RWPE2 (cell line): Measurements from ENCODE around the gene CACNA2D3.

Experiments
- ATAC-seq: fragments of 200-7000 bp; cut with Tn5 transposase; 3 replicates; pipeline ENCODE4 v1.9.1; 2021; ENCODE audit warnings: low read depth
- DNase-seq: peaks from one replicate; pipeline ENCODE4 v3.0.0-alpha.2; 2020; ENCODE audit warnings: low spot score
- H3K27ac ChIP-seq: fragments of 450-650 bp; 2 replicates; pipeline ENCODE4 v1.5.1; 2017; ENCODE audit warnings: mild to moderate bottlenecking; ENCODE audit not compliant: poor library complexity, severe bottlenecking
- H3K27me3 ChIP-seq: fragments of 250-450 bp; sonication (Bioruptor Pico); 2 replicates; pipeline ENCODE4 v1.5.1; 2021; ENCODE audit warnings: mild to moderate bottlenecking, moderate library complexity; ENCODE audit not compliant: insufficient read depth, poor library complexity, severe bottlenecking
- H3K36me3 ChIP-seq: fragments of 250-450 bp; sonication (Bioruptor Pico); 2 replicates; pipeline ENCODE4 v1.5.1; 2020; ENCODE audit warnings: low read depth, mild to moderate bottlenecking, moderate library complexity
- H3K4me1 ChIP-seq: fragments of 250-450 bp; sonication (Bioruptor Pico); 2 replicates; pipeline ENCODE4 v1.5.1; 2021; ENCODE audit warnings: mild to moderate bottlenecking, moderate library complexity; ENCODE audit not compliant: insufficient read depth, poor library complexity, severe bottlenecking
- H3K4me3 ChIP-seq: fragments of 250-450 bp; sonication (Bioruptor Pico); 2 replicates; pipeline ENCODE4 v1.5.1; 2021; ENCODE audit warnings: mild to moderate bottlenecking, moderate library complexity; ENCODE audit not compliant: severe bottlenecking
- H3K9me3 ChIP-seq: fragments of 250-450 bp; sonication (Bioruptor Pico); 2 replicates; pipeline ENCODE4 v1.5.1; 2021; ENCODE audit warnings: mild to moderate bottlenecking, moderate library complexity; ENCODE audit not compliant: severe bottlenecking
- CTCF ChIP-seq: fragments of 450-650 bp; IDR thresholded peaks from one replicate; pipeline ENCODE4 v1.5.1; 2017; ENCODE audit warnings: mild to moderate bottlenecking, moderate library complexity; ENCODE audit not compliant: poor library complexity, severe bottlenecking

The CACNA2D3 gene

GRCh38 chr3:54437271-54437670 is 314.9 kb downstream of the CACNA2D3 start:
- no peak for TF ChIP-seq CTCF
- ATAC-seq (no peak), DNase-seq (no peak)
- H3K4me1 ChIP-seq: no peaks in the 10 kb centered on the region
- no peak overlapping the region for H3K4me3 ChIP-seq
- no peaks in the 10 kb centered on the region for H3K9me3 ChIP-seq
- H3K27me3 ChIP-seq: no peaks in the 10 kb centered on the region
- no peak overlapping the region for H3K27ac ChIP-seq
- H3K36me3 ChIP-seq: no peaks in the 10 kb centered on the region

- H3K27ac ChIP-seq: no peak overlapping the region
- DNase-seq (no peak), ATAC-seq (no peak)
- no peaks in the 10 kb centered on the region for H3K4me1 ChIP-seq
- peaks cover 2% of the 10 kb centered on the region for H3K27me3 ChIP-seq
- no peaks in the 10 kb centered on the region for H3K9me3 ChIP-seq
- H3K36me3 ChIP-seq: no peaks in the 10 kb centered on the region
- TF ChIP-seq CTCF: no peak
- H3K4me3 ChIP-seq: no peak overlapping the region
Observed at GRCh38 chr3:54443561-54444161, 321.3 kb downstream of the CACNA2D3 start.

- Histone ChIP-seq H3K4me1 (no peaks in the 10 kb centered on the region), H3K27ac (no peak overlapping the region), H3K36me3 (no peaks in the 10 kb centered on the region), H3K27me3 (peaks cover 2% of the 10 kb centered on the region), H3K4me3 (no peak overlapping the region), H3K9me3 (no peaks in the 10 kb centered on the region)
- TF ChIP-seq CTCF: no peak
- ATAC-seq: no peak
- DNase-seq: no peak
Observed at GRCh38 chr3:54445630-54446029, 323.3 kb downstream of the CACNA2D3 start.

GRCh38 chr3:54447427-54447826 is 325.1 kb downstream of the CACNA2D3 start:
- peaks cover 2% of the 10 kb centered on the region for H3K27me3 ChIP-seq
- no peak for TF ChIP-seq CTCF
- no peak for DNase-seq
- no peaks in the 10 kb centered on the region for H3K36me3 ChIP-seq
- H3K27ac ChIP-seq: no peak overlapping the region
- H3K4me1 ChIP-seq: no peaks in the 10 kb centered on the region
- no peaks in the 10 kb centered on the region for H3K9me3 ChIP-seq
- H3K4me3 ChIP-seq: no peak overlapping the region
- ATAC-seq: no peak

- Histone ChIP-seq H3K4me1 (no peaks in the 10 kb centered on the region), H3K9me3 (peaks cover 4% of the 10 kb centered on the region), H3K36me3 (no peaks in the 10 kb centered on the region), H3K4me3 (no peak overlapping the region), H3K27ac (no peak overlapping the region), H3K27me3 (no peaks in the 10 kb centered on the region)
- TF ChIP-seq CTCF: no peak
- no peak for ATAC-seq
- DNase-seq: no peak
Observed at GRCh38 chr3:54454806-54455205, 332.5 kb downstream of the CACNA2D3 start.
